AG08396 (cell line): ENCODE measurements around the gene TGFA.

Experiments used
- DNase-seq: peaks from one replicate; pipeline ENCODE4 v3.0.0; 2012; ENCODE audit warnings: low spot score, mixed read lengths

The TGFA gene

DNA sequence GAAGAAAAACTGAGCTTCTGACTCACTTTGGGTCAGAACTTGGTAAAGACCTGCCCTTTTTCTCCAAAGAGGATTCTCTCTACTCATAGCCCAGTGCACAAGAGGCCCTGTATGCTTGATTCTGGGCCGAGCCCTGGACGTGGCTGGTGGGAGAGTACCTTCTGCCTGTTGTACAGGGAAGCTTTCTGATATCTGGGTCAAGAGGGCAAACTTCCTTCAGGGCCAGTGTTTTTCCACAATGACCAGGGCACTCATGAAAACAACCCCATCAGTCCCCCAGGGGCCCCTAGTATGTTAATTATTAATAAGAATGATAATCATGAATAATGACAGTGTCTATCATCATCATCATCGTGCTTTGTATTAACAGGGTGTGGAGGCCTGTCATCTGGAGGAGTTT, 90.0 kb downstream of the TGFA start:
- no peak for DNase-seq

DNA sequence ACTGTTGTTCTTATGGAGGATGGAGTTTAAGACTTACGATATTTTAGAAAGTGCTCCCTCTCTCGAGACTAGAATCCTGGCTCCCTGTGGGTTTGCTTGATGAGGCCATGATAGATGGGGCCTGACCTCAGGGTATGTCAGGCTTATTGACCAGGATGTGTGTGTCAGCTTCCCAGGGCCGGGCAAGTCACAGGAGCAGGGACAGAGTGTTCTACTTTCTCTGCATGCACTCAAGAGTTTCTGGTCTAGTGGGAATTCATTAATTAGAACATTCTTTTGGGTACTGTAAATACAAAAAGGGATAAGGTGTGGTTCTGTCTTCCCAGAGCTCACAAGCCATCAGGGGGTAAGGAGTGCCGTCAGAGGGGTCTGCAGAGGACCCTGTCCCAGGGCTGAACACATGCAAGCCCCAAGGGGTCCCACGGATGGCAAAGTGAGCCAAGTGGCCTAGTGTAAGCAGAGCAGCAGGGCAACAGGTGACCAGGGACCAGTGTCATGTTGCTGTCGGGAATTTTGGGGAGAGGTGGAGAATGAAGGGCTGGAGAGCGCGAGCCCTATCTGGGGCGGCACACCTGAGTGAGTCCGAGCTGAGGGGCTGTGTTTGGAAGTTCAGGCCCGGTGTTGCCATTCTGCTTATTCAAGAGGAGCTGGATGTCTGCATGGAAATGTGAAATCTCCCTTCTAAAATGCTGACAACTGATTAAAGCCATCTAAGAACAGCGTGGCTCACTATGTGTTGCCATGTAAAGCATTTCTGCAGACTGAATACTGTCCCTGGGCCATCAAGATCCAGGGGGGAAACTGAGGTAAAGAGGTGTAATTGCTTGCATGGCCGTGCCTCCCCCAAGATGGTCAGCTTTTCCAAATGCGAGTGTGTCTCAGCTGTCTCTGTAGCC, 91.4 kb downstream of the TGFA start:
- no peak for DNase-seq

DNA sequence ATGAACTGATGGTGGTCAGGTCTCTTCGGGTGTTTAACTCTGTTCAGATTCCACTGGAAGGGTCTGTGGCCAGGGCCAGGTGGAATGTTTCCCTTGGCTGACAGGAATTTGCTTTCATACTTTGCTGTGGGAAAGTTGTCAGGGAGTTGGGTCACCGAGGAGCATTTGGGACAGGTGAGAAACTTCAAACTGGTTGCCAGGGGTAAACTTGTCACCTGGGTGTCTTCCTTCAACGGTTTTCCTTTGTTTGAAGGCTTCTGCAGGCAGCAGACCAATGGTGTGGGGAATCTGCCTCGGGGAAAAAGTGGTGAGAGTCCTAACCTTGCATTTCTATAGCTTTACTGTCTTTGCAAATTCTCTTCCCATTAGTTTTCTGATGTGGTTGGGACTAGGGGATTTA, 92.2 kb downstream of the TGFA start:
- no peak for DNase-seq

DNA sequence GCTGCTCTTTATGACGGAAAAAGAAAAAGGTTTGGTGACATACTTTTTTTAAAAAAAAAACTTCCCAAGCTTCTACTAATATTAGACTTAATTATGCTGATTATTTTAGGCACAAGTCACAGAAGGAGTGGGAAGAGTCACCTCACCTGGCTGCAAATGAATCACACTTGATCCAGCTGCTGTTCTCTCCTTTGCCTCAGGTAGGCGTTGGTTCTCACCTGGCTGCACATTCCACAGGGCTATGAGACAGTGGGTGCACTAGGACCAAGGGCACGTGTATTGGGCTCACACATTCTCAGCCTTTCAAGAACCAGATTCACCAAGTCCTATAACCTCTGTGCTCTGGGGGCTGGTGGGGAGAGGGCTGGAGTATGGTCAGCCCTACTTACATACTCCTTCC, 93.3 kb downstream of the TGFA start:
- DNase-seq = no peak

GRCh38 chr2:70458661-70459060, 95.0 kb downstream of the TGFA start:
- no peak for DNase-seq

- no peak for DNase-seq
These were observed 96.8 kb downstream of the TGFA start for GRCh38 chr2:70456585-70457495.

DNA sequence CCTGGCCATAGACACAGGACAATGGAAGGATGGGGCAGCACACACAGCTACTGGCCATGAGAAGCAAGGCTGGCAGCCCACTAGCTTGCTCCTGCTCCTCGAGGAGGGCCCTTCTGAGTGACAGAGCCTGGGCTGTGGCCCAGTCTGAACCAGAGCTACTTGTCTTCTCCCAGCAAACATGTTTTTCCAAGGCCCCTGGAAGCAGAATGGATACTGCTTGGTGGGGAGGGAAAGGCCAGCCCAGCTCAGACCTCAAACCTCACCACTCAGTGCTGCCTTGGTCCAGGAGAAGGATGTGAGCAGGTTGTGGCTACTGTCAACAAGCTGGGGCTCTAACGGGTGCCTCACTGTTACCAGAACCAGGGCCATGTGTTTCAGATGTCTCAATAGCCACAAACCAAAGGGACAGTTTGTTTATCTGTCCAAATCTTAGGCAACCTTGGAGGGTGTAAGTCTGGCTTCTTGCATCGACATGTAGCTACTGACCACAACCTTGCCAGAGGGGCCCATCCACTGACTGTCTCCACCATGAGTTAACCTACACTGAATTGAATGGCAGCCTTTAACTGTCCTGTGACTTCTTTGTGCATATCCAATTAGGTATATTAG, 98.6 kb downstream of the TGFA start:
- no peak for DNase-seq

- no peak for DNase-seq
These were observed 102.9 kb downstream of the TGFA start for GRCh38 chr2:70450641-70451250.

DNA sequence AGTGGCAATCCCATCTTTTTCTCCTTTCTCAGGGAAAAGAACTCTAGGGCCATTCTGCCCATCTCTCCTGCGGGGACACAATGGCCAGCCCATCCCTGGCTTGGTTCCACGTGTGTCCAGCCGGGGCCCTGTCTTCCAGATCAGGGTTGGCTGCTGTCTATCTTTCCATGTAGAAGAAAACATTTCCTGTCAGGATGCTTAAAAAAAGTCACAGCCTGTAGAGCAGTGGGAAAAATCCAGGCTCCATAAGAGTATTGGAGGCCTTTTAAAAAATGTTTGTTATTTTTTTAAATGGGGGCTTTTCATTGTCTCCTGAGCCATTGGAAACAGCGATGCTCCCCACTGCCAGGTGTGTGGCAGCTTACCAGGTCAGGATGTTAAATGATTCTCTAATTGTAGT, 105.6 kb downstream of the TGFA start:
- DNase-seq = no peak

DNA sequence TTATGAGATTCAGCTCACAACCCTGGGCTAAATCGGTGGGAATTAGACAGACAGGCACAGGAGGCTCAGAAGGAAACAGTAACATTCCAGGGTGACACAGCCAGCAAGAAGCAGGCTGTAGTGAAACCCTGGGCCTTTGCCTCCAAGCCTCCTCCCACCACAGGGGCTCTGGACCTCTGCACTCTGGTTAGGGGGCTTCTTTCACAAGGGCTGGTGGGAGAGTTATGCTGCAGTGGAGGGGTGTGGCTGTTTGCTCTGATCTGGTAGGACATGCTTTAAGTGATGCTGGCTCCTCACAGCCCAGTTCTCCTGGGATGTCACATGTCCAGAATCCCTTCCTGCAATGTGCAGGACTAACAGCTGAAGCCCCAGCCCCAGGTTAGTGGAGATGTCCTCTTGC, 109.9 kb downstream of the TGFA start:
- no peak for DNase-seq

- no peak for DNase-seq
These were observed 110.6 kb downstream of the TGFA start for GRCh38 chr2:70443078-70443465.

DNA sequence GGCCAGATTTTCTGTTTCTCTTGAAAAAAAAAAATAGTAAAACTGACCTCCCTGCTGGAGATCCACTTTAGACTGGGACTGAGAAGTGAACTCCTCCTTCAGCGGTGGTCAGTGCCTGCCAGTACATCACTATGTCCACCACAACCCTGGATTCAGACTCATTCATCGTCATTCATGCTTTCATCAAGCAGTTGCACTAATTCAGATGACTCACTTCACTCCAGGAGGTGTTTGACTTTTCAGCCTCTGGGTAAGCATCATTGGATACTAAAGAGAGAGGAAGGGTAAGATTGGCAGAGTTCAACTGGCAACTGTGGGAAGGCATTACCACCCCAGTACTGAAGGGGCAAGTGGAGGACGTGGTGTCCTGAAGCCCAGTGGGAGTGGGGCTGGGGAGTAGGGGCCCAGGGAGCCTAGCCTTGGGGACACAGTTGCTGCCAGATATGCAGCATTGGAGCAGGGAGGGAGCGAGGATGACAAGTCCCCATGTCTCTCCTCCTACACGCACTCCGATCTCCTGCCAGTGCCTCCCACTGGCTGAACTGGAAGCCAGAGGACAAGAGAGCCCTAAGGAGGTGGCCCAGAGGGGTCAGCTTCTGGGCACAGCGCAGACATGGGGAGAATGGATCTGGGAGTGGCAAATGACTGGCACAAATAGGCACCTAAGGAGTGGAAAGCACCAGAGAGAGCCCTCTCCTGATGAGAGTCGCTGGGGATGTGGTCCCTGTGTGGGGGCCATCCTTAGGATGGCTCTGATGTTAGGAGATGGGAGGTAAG, 111.1 kb downstream of the TGFA start:
- no peak for DNase-seq

GRCh38 chr2:70440621-70441020, 113.0 kb downstream of the TGFA start:
- DNase-seq = no peak

DNA sequence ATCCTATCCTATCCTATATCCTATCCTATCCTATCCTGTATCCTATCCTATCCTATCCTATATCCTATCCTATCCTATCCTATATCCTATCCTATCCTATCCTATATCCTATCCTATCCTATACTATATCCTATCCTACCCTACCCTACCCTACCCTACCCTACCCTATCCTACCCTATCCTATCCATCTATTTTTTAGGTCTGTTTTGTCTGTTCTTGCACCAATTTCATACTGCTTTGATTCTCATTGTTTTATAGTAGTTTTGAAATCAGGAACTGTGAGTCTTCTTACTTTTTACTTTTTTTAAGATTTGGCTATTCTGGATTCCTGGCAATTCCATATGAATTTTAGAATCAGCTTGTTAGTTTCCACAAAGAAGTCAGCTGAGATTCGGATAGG, 118.5 kb downstream of the TGFA start:
- no peak for DNase-seq

GRCh38 chr2:70433315-70433714, 120.3 kb downstream of the TGFA start:
- DNase-seq = no peak

GRCh38 chr2:70431716-70432347, 121.8 kb downstream of the TGFA start:
- DNase-seq = no peak

DNA sequence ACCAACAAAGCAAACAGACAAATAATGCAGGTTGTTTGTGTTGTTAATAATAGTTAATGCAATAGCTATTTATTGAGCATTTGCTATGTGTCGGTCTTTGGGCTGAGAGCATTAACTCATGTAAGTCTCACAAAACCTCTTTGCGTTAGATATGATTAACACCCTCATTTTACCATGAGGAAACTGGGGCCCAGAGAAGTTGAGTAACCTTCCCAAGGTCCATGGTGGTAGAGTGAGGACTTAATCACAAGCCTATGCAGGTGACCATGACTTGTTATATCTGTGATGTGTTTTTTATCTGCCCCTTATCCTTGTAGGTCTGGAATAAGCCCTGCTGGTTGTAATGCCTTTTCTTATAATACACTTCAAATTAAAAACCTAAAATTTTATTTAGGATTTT, 127.3 kb downstream of the TGFA start:
- no peak for DNase-seq

GRCh38 chr2:70425682-70426301, 127.8 kb downstream of the TGFA start:
- no peak for DNase-seq

DNA sequence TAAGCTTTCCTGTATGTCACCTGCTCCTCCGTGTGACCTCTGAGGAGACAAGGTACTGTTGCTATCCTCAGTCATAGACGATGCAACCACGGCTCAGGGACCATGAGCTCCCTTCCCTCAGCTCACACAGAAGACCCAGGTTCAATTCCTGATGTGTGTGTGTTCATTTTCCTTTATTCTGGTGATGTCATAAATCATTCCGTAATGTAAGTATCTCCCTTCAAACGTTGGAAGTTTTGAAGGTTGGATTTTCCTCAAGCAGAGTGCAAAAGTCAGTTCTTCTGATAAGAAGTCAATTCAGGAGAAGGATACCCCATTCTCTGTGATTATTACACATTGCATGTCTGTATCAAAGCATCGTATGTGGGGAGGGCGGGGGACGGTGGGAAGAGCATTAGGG, 132.9 kb downstream of the TGFA start:
- DNase-seq = no peak

DNA sequence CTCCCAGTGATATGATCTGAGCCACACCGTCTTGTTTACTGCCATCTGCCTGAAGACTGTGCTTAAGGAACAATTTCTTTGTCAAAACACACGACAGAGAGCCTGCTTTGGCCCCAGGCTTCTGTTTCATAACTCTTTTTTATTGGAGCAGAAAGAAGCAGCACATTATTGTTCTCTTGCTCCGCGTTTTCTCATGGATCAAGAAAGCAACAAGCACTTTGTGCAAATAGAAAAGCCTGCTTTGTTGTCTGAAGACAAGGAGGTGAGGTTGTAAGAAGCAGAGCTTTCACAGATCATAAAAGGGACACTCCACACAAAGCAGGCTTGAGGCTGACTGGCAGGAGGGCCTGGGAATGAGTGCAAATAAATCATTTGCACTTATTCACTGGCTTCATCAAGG, 133.5 kb downstream of the TGFA start:
- no peak for DNase-seq

DNA sequence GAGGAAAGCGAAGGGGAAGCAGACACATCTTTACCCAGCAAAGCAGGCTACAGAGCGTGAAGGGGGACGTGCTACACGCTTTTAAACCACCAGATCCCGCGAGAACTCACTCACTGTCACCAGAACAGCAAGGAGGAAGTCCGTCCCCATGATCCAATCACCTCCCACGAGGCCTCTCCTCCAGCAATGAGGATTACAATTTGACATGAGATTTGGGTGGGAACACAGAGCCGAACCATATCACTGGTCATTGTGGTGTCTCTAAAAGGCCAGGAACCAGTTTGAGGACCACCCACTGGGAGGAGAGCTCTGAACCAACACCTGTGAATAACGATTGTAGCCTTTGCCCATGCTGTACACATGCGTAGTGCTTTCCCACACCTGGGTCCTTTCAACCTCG, 135.1 kb downstream of the TGFA start:
- no peak for DNase-seq
